ENCODE data around the gene SMCO1.

SMCO1 gene

DNA sequence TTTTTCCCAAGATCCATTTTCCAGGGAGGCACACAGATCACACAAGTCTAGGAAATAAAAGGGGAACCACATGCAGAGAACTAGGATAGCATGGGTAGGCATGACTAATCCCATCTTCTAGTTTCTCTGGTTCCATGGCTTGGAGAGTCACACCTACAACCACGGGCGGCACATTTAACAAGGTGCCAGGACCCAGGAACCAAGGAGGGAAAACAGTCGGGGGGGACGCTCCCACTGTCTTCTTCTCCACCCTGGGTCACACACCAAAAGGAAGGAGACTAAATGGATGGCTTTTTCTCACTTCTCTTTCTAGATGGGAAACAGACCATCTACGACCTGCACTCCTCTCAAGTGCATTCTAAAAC is 4.6 kb upstream of the SMCO1 start:
- H3K4me3 ChIP-seq (ENCODE audit: low read depth, low read length): no peak overlapping the region
- no peaks in the 10 kb centered on the region for H3K36me3 ChIP-seq (replicated peaks)
- no peak overlapping the region for H3K27ac ChIP-seq
- TF ChIP-seq, protein P1, sequence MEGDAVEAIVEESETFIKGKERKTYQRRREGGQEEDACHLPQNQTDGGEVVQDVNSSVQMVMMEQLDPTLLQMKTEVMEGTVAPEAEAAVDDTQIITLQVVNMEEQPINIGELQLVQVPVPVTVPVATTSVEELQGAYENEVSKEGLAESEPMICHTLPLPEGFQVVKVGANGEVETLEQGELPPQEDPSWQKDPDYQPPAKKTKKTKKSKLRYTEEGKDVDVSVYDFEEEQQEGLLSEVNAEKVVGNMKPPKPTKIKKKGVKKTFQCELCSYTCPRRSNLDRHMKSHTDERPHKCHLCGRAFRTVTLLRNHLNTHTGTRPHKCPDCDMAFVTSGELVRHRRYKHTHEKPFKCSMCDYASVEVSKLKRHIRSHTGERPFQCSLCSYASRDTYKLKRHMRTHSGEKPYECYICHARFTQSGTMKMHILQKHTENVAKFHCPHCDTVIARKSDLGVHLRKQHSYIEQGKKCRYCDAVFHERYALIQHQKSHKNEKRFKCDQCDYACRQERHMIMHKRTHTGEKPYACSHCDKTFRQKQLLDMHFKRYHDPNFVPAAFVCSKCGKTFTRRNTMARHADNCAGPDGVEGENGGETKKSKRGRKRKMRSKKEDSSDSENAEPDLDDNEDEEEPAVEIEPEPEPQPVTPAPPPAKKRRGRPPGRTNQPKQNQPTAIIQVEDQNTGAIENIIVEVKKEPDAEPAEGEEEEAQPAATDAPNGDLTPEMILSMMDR (IDR thresholded peaks at IDR 0.05; ENCODE audit: low read depth, low read length, missing control alignments): no peak
- DNase-seq: no peak
- H3K27me3 ChIP-seq (replicated peaks): no peaks in the 10 kb centered on the region
- in situ Hi-C loops (cut with HindIII; ENCODE audit: low pct_ligation_motif_present, low sequenced_read_pairs): no loop called here

DNA sequence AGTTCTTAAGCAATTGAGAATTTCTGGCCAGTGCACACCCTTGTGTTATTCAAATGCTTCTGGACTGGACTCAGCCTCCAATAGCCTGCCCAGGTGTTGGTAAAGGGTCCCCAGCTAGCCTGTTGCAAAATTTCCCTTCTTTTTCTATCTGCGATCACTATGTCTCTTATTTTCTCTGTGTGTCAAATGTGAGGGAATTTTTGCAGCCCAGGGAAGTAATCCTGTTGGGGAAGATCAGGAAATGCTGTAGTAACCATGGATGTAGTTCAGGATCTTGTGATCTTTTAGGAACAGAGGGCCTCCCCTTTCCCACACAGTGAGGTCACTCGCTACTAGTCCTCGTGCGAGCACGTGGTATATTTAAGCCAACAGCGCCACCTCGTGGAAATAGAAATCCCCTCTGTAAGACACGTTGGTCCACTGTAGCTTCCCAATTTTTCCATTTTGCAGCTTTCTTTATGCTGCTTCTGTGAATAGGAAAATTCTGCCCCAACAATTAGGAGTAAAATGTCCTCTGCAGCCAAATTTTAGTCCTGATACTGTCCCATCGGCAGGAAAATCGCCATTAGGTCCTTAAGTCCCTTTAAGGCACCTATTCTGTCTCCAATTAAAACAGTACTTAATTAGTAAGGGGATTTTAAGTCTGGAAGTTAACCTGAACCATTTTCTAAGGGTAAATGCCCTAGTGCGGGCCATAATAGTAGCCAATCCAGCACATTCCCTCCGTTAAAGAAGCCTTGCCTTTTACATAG is 4.0 kb upstream of the SMCO1 start:
- in situ Hi-C loops (cut with HindIII; ENCODE audit: low pct_ligation_motif_present, low sequenced_read_pairs): no loop called here
- TF ChIP-seq, protein P1 (IDR thresholded peaks at IDR 0.05; ENCODE audit: low read depth, low read length, missing control alignments): peak; percentile 63
- DNase-seq: peak; percentile 75
- no peak overlapping the region for H3K27ac ChIP-seq
- H3K36me3 ChIP-seq (replicated peaks): no peaks in the 10 kb centered on the region
- H3K27me3 ChIP-seq (replicated peaks): no peaks in the 10 kb centered on the region
- no peak overlapping the region for H3K4me3 ChIP-seq (ENCODE audit: low read depth, low read length)

DNA sequence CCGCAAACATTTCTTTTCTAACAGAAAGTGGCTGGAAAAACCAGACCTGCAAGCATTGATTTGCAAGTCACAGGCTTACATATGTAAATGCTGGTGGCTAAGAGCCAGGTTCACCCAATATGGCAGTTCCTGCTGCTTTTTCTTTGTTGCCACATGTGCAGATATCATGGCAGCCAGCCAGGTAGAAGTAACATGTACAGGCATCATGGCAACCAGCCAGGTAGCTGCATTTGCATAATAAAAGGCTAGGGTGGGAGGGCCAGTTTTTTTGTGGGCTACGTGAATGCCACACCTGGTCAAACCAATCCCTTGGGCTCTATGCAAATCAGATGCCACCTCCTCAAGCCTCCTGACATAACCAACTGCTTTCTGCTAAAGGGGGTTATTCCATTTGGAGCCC is 2.8 kb upstream of the SMCO1 start:
- in situ Hi-C loops (cut with HindIII; ENCODE audit: low pct_ligation_motif_present, low sequenced_read_pairs): no loop called here
- Histone ChIP-seq H3K36me3 (replicated peaks) (no peaks in the 10 kb centered on the region), H3K4me3 (ENCODE audit: low read depth, low read length) (no peak overlapping the region), H3K27me3 (replicated peaks) (no peaks in the 10 kb centered on the region), H3K27ac (no peak overlapping the region)
- TF ChIP-seq, protein P1 (IDR thresholded peaks at IDR 0.05; ENCODE audit: low read depth, low read length, missing control alignments): no peak
- DNase-seq: no peak

DNA sequence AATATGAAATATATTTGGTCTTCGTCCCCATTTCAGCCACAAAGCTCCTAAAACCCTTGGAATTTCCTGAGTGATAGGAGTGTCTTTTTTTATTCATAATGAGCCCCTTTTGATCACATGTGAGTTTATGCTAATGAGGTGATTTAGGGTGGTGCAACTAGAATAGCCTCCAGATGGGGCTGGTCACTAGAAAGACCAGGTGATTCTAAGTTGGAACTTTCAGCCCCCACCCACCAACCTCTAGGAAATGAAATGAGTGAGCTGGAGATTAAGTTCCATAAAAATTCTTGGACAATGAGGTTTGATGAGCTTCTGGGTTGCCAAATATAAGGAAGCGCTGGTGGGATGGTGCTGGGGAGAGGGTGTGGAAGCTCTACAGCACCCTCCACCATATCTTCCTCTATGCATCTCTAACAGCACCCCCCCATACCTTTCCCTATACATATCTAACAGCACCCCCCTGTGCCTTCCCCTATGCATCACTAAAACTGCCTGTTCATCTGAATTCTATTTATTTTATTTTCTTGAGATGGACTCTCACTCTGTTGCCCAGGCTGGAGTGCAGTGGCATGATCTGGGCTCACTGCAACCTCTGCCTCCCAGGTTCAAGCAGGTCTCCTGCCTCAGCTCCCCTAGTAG is 2.1 kb upstream of the SMCO1 start:
- no peak overlapping the region for H3K27ac ChIP-seq
- DNase-seq: no peak

DNA sequence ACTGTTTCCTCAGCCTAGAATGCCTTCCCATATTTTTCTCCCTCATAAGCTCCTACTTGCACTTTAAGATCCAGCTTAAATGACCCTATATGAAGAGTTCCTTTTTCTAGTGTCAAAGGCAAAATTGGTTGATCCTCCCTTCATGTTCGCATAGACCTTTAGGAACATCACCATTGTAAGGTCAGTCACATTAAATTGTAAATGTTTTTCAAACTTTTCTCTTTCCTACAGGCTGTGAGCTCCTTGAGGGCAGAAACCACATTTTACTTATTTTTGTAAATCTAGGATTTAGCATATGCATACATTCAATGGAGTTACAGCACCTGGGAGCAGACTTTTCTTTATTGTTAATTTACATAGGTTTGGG is 813 bp downstream of the SMCO1 start:
- DNase-seq: no peak
- TF ChIP-seq, protein P1 (IDR thresholded peaks at IDR 0.05; ENCODE audit: low read depth, low read length, missing control alignments): no peak
- in situ Hi-C loops (cut with HindIII; ENCODE audit: low pct_ligation_motif_present, low sequenced_read_pairs): no loop called here
- Histone ChIP-seq H3K27ac (no peak overlapping the region), H3K4me3 (ENCODE audit: low read depth, low read length) (no peak overlapping the region), H3K36me3 (replicated peaks) (no peaks in the 10 kb centered on the region), H3K27me3 (replicated peaks) (no peaks in the 10 kb centered on the region)

More for the DNA sequence above, 2.1 kb upstream of the SMCO1 start:
- TF ChIP-seq, protein P1 (IDR thresholded peaks at IDR 0.05; ENCODE audit: low read depth, low read length, missing control alignments): no peak
- Histone ChIP-seq H3K27me3 (replicated peaks) (no peaks in the 10 kb centered on the region), H3K36me3 (replicated peaks) (no peaks in the 10 kb centered on the region), H3K4me3 (ENCODE audit: low read depth, low read length) (no peak overlapping the region)
- in situ Hi-C loops (cut with HindIII; ENCODE audit: low pct_ligation_motif_present, low sequenced_read_pairs): no loop called here
